Heart right ventricle (tissue), 16 donors: ENCODE measurements around the gene COMMD1. TPM values are rescaled to one million over a fixed set of nuclear protein-coding genes. Genes with fewer than 3 reads are reported as not detected.

Experiments used
- ATAC-seq, 8 donors: fragments of 200-7000 bp; cut with Tn5 transposase; one replicate each; pipeline ENCODE4 v1.9.1; 2020; ENCODE audit warnings: mild to moderate bottlenecking in 8 of 8, moderate library complexity in 8 of 8, moderate number of reproducible peaks in 1 of 8
- DNase-seq, 2 donors: peaks; one replicate each; pipeline ENCODE4 v3.0.0-alpha.2; 2020
- H3K27ac ChIP-seq, 10 donors: fragments of 200-600 bp; sonication (generic) in 2 of 10; one replicate each; pipeline versions ENCODE4 v1.5.0 to v1.8.0; 2020 to 2022; ENCODE audit warnings: mild to moderate bottlenecking in 3 of 10
- H3K27me3 ChIP-seq, 7 donors: fragments of 200-600 bp; one replicate each; pipeline ENCODE4 v1.8.0; 2021 to 2022; ENCODE audit warnings: mild to moderate bottlenecking in 2 of 7
- H3K36me3 ChIP-seq, 9 donors: fragments of 200-600 bp; sonication (generic) in 1 of 9; one replicate each; pipeline versions ENCODE4 v1.5.0 to v1.8.0; 2020 to 2022; ENCODE audit warnings: mild to moderate bottlenecking in 2 of 9
- H3K4me1 ChIP-seq, 9 donors: fragments of 200-600 bp; sonication (generic) in 1 of 9; one replicate each; pipeline versions ENCODE4 v1.5.0 to v1.8.0; 2020 to 2022; ENCODE audit warnings: mild to moderate bottlenecking in 4 of 9
- H3K4me3 ChIP-seq, 10 donors: fragments of 200-600 bp; sonication (generic) in 2 of 10; one replicate each; pipeline versions ENCODE4 v1.5.0 to v1.8.0; 2020 to 2022; ENCODE audit warnings: mild to moderate bottlenecking in 7 of 10, moderate library complexity in 2 of 10
- H3K9me3 ChIP-seq, 11 donors: fragments of 200-600 bp in 10 of 11; sonication (generic) in 2 of 11; one replicate each; pipeline versions ENCODE4 v1.5.0 to v1.8.0; 2013 to 2022; ENCODE audit warnings: mild to moderate bottlenecking in 2 of 11, control low read depth in 1 of 11, moderate library complexity in 1 of 11
- WGBS, 2 donors: extraction: QIAGEN DNeasy Blood & Tissue Kit; methylation state at CpG; one replicate each; pipeline ENCODE4 v1.1.7; 2013; ENCODE audit warnings: inconsistent platforms in 1 of 2; 5-methylcytosine and 5-hydroxymethylcytosine counted together
- intact Hi-C, 10 donors: fragments of 100-400 bp; cut with DNase I; formaldehyde crosslinking; loops; one replicate each; pipeline versions ENCODE4 v1.11.1 to v1.14.2; 2022
- polyA plus RNA-seq, 2 donors: library from polyadenylated mRNA; stranded (reverse); fragments of 200-250 nt; gene quantifications; one replicate each; pipeline ENCODE4 v1.2.3, GENCODE V29; 2013
- total RNA-seq, 10 donors: library from RNA; stranded (reverse); fragmentation: NEBNext Ultra II Directional in 3 of 10; extraction: Animal tissue kit (Norgen Biotek cat#: 25700) in 3 of 10; gene quantifications; one replicate each; pipeline versions ENCODE4 v1.2.1 to v1.2.4, GENCODE V29; 2021 to 2023
- TF ChIP-seq, protein P1 (sequence below), 9 donors: fragments of 200-600 bp; sonication (generic) in 2 of 9; IDR thresholded peaks; one replicate each; pipeline versions ENCODE4 v1.5.0 to v1.8.0; 2021 to 2022; ENCODE audit warnings: antibody characterized with exemption in 9 of 9, mild to moderate bottlenecking in 5 of 9, moderate library complexity in 1 of 9
- donor health status: Arrhythmogenic right ventricular cardiomyopathy.
- donor health status: ischemic (EF 13 %, LVEDD 7.1; RV severe dilation, severe dysfunction).
- donor health status: healthy with polysubstance abuse.
- donor health status: DM: no; HTN: yes; CAD: no.
- donor health status: DM: no; HTN: no; CAD: no.
- donor health status: ischemic (EF 25% LVEDD 6.9; RV normal size, moderate dysfunction).
- donor health status: ischemic (EF 25% LVEDD 5.7; RV mildly dilated, moderate dysfunction).
- donor health status: healthy.
- donor health status: DM: yes; HTN: yes; CAD: no.
- donor health status: Ischemic cardiomyopathy.
- donor health status: ischemic (EF 35%, LVEDD 5.7; RV mildly dilated, moderate dysfunction).
- donor health status: nonischemic (EF 11% LVEDD 7.7; RV severe dilation, severe dysfunction).
- donor health status: DM: yes; HTN: yes; CAD: no.
- donor health status: PGD.
- donor health status: ischemic (EF 29% LVEDD 5.4; RV normal size, mild dysfunction).
- donor health status: nonischemic (EF 23%, LVEDD 6.1; RV moderate dilation, normal function).

Gene COMMD1
- total and polyA plus RNA-seq, 12 donors, result 51.1 to 90.2 (median 64.4) TPM

DNA sequence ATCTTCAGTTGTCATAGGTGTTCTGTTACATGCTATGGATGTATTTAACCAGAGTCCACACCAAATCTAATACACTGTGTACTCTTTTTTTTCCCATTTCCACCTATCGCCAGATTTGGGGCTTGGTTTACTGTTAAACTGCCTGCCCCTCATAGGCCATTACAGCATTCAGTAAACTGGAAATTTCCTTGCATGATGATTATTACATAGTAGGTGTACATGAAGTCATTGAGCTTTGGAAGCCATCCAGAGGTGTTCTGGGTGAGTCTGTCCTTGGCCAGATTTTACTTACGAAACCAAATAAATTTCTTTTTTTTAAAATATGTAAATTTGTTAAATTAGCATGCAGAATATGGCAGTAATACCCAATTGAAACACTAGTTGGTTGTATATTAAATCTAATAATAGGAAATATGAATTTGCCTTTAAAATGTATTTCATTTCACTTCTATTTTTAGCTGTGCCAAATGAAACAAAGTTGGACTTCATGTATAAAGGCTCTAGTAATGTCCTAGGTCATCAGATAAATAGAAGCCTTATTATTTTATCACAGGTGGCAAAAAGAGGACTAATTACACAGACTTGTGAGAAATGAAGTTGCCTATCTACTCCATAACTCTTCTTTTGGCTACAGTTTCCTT is 60.7 kb downstream of the COMMD1 start:
- Histone ChIP-seq H3K36me3 (no peaks in the 10 kb centered on the region), H3K27ac (peak overlapping the region in 3 of 10 donors; percentile 3 to 45 (median 36))
- ATAC-seq, result peak in 1 of 8 donors; percentile 39

DNA sequence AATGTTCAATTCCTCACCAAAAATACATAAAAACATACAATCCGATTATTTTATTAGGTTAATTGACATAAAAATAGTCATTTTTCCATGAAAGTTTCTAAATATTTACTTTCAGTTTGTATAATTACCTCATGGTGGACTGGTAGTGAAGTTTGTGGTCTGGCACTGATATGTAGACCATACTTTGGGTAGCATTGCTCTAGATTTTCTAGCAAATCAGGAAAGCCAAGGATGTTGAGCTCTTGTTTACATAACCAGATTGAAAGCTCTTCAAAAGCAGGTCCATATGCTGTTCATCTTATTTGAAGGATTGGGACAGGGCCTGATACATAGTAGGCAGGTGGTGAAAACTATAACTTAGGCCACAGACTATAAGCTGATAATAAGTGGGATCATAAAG is 61.8 kb downstream of the COMMD1 start:
- ATAC-seq (no peak), DNase-seq (no peak)
- TF ChIP-seq, protein P1, sequence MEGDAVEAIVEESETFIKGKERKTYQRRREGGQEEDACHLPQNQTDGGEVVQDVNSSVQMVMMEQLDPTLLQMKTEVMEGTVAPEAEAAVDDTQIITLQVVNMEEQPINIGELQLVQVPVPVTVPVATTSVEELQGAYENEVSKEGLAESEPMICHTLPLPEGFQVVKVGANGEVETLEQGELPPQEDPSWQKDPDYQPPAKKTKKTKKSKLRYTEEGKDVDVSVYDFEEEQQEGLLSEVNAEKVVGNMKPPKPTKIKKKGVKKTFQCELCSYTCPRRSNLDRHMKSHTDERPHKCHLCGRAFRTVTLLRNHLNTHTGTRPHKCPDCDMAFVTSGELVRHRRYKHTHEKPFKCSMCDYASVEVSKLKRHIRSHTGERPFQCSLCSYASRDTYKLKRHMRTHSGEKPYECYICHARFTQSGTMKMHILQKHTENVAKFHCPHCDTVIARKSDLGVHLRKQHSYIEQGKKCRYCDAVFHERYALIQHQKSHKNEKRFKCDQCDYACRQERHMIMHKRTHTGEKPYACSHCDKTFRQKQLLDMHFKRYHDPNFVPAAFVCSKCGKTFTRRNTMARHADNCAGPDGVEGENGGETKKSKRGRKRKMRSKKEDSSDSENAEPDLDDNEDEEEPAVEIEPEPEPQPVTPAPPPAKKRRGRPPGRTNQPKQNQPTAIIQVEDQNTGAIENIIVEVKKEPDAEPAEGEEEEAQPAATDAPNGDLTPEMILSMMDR (IDR thresholded peaks at IDR 0.05), result no peak
- intact Hi-C loops, result loop anchor here in 1 of 10 donors (5.0 kb wide), 1 partner anchor 40 kb away; no protein-coding TSS in a partner anchor
- no peak overlapping the region for H3K4me3 ChIP-seq
- no peaks in the 10 kb centered on the region for H3K36me3 ChIP-seq
- no peaks in the 10 kb centered on the region for H3K9me3 ChIP-seq
- WGBS, 2 donors, result 87 to 98% methylated on average over 1 of the region's 1 CpG
- H3K27ac ChIP-seq, result peak overlapping the region in 3 of 10 donors; percentile 11 to 45 (median 36)
- no peaks in the 10 kb centered on the region for H3K27me3 ChIP-seq
- H3K4me1 ChIP-seq, result peaks cover 0 to 33% (median 22%) of the 10 kb centered on the region in 9 donors

More for the DNA sequence above, 60.7 kb downstream of the COMMD1 start:
- Histone ChIP-seq H3K9me3 (peaks cover 0 to 4% (median 0%) of the 10 kb centered on the region in 11 donors), H3K4me1 (peaks cover 0 to 37% (median 26%) of the 10 kb centered on the region in 9 donors), H3K27me3 (no peaks in the 10 kb centered on the region), H3K4me3 (no peak overlapping the region)
- intact Hi-C loops, result loop anchor here in 1 of 10 donors (5.0 kb wide), 1 partner anchor 39 kb away; no protein-coding TSS in a partner anchor
- WGBS, 2 donors, result 82 to 90% methylated on average over 2 of the region's 2 CpGs
- TF ChIP-seq, protein P1 (IDR thresholded peaks at IDR 0.05), result no peak
- DNase-seq, result no peak

DNA sequence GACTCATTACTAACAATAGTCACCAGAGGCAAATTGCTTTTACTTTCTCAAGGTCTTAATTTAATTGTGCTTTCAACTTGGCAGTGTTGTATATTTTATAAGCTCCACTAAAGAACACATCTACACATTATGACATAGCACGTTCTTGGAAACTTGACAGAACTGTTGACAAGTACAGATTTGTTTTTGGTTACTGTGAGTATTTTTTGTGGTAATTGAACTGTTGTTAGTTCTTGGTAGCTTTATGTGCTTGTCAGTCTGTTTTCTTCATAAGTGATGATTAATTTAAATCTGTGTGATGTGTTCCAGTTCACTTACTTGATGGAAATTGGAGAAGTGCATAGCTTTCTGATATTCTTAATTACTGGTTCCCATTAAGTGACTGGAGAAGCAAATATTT is 63.9 kb downstream of the COMMD1 start:
- Histone ChIP-seq H3K4me3 (no peak overlapping the region), H3K9me3 (no peaks in the 10 kb centered on the region), H3K27ac (peak overlapping the region in 3 of 10 donors; percentile 4 to 11 (median 8)), H3K27me3 (no peaks in the 10 kb centered on the region), H3K4me1 (peaks cover 0 to 28% (median 19%) of the 10 kb centered on the region in 9 donors), H3K36me3 (no peaks in the 10 kb centered on the region)
- WGBS, 2 donors, result 44 to 55% methylated on average over 1 of the region's 1 CpG
- intact Hi-C loops, result loop anchor here in 1 of 10 donors (5.0 kb wide), 1 partner anchor 42 kb away; no protein-coding TSS in a partner anchor
- ATAC-seq, result no peak
- TF ChIP-seq, protein P1 (IDR thresholded peaks at IDR 0.05), result no peak
- DNase-seq, result no peak

DNA sequence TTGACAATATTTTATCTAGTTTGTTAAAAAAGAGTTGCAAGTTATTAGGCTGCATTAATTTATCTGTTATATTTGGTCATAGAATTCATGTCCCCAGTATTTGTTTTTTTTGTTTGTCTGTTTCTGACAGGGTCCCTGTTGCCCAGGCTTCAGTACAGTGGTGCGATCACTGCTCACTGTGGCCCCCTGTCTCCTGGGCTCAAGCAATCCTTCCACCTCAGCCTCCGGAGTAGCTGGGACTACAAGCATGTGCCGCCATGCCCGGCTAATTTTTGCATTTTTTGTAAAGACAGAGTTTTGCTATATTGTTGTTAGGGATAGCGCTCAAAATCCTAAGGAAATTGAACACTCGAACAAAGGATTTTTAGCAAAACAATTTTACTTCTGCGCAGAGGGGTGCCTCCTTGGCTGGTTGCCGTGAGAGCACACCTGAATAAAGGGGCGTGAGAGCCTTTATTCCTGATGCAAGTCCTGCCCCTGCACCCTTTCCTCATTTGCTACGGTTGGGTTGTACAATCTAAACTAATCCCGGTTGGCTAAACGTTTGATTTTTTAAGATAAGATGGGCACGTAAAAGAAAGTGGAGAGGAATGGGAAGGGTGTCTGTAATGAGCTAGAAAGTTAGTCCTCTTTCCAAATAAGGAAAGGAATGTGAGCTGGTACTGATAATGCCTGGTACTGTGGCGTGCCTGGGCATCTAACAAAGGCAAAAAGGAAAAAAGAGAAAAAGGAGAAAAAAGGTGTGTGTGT is 65.5 kb downstream of the COMMD1 start:
- ATAC-seq (peak in 5 of 8 donors; percentile 58 to 88 (median 69)), DNase-seq (no peak)
- H3K27me3 ChIP-seq, result no peaks in the 10 kb centered on the region
- TF ChIP-seq, protein P1 (IDR thresholded peaks at IDR 0.05), result peak in 3 of 9 donors; percentile 9 to 37 (median 10)
- peaks cover 0 to 29% (median 19%) of the 10 kb centered on the region in 9 donors for H3K4me1 ChIP-seq
- intact Hi-C loops, result loop anchor here in 1 of 10 donors (10.0 kb wide), 1 partner anchor 46 kb away; no protein-coding TSS in a partner anchor
- H3K27ac ChIP-seq, result peak overlapping the region in 5 of 10 donors; percentile 49 to 75 (median 68)
- H3K4me3 ChIP-seq, result peak overlapping the region in 4 of 10 donors; percentile 1 to 32 (median 12)
- no peaks in the 10 kb centered on the region for H3K9me3 ChIP-seq
- 62 to 74% methylated on average over 14 of the region's 14 CpGs for WGBS, 2 donors
- no peaks in the 10 kb centered on the region for H3K36me3 ChIP-seq
